Esophagus mucosa (tissue), 1 donor: ENCODE data around the gene MRPL48. TPM values are rescaled to one million over a fixed set of nuclear protein-coding genes. Genes with fewer than 3 reads are reported as not detected.
"Not testable (repeated sequence)": the region's sequence is repeated elsewhere in the genome, so short reads cannot be mapped to it uniquely, and the experiment has no call there.

Experiments used
- ATAC-seq: fragments of 200-7000 bp; cut with Tn5 transposase; one replicate; pipeline ENCODE4 v1.9.1; 2020
- total RNA-seq: library from RNA; stranded (reverse); gene quantifications from one replicate; pipeline ENCODE4 v1.2.4, GENCODE V29; 2023
- donor health status: DM: yes; HTN: yes; CAD: no.

Gene MRPL48
- 25.8 TPM for total RNA-seq

DNA sequence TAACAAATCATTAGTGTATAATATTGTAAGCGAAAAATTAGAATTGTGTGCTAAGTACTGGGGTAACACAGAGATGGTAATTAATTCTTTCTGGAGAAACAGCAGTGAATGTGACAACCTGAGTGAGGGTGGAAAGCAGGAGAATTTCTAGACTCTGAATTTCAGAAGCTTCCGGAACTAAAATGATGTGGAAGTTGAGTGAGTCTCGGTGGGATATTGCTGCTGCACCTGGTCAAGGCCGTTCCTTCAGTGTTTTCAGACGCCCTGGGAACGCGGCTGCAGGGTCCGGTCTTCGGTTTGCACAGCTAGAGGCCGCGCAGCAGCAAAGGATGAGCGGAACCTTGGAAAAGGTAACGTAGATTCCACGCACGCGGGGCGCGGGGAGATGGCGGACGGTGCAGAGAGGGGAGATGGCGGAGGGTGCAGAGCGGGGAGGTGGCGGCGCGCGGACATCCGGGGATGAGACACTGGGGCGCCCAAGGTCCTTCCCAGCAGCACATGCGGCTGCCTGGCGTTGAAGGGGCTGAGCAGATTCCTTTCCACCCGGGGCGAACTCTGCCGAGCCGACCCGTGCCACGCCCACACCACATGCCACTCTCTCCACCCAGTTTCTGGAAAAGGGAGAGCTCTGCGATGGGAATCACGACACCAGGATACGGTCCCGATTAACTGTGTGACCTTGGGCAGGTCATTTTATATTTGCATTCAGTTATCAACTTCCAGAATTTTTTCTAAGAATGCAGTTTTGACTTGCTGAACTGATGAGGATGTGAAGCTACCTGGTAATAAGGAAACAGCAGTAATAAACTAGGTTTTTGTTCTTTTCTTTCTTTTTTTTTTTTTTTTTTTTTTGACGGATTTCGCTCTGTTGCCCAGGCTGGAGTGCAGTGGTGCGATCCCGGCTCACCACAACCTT, at the start of gene MRPL48:
TSS of gene MRPL48 (plus strand) at position 232 of the 916 bp plus-strand sequence. CDS start at position 330, 98 bp downstream.
- peak; percentile 95 for ATAC-seq

DNA sequence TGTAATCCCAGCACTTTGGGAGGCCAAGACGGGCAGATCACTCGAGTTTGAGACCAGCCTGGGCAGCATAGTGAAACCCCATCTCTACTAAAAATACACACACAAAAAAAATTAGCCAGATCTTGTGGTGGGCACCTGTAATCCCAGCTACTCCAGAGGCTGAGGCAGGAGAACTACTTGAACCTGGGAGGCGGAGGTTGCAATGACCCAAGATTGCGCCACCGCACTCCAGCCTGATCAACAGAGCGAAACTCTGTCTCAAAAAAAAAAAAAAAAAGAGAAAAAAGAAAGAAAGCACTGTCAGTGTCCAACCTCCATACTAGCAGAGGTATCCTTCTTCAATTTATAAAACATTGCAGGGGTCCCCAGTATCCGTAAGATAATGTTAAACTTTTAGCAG, 44.6 kb upstream of the MRPL48 start:
- ATAC-seq: no peak

DNA sequence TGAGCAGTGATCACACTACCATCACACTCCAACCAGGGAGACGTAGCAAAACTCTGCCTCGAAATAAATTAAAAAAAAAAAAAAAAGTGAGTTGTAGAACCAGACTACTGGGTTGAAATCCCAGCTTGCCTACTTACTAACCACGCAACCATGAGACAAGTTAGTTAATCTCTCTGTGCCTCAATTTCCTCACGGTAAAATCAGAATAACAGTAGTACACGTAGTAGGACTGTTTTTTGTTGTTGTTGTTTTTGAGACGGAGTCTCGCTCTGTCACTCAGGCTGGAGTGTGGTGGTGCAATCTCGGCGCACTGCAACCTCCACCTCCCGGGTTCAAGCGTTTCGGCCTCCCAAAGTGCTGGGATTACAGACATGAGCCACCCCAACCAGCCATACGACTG, 41.0 kb upstream of the MRPL48 start:
- no peak for ATAC-seq

DNA sequence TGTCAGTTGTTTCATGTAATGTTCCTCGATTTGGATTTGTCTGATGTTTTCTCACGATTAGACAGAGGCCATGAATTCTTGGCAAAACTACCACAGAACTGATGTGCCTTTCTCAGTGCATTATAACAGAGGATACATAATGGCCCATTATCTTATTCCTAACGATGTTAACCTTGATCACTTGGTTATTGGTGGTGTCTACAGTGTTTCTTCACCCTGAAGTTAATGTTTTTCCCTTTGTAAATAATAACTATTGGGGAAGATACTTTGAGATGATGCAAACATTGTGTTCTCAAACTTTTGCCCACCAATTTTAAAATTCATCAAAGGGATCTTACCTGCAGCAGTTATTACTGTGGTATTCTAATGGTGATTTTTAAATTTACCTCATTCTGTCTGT, 39.9 kb upstream of the MRPL48 start:
- no peak for ATAC-seq

DNA sequence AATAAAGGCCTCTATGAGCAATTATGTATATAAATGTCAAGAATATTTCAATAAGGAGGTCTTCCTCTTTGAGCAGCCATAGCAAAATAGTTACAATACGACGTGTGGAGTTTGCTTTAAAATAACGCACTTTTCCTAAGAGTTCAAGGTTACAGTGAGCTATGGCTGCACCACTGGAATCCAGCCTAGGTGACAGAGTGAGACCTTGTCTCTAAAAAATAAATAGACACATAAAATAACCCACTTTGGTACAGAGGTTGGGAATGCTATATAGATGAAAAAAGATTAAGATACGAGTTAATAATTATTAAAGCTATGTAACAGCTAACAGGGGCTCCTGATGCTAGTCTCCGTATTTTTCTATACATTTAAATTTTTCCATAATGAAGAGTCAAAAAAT, 39.4 kb upstream of the MRPL48 start:
- ATAC-seq: no peak

DNA sequence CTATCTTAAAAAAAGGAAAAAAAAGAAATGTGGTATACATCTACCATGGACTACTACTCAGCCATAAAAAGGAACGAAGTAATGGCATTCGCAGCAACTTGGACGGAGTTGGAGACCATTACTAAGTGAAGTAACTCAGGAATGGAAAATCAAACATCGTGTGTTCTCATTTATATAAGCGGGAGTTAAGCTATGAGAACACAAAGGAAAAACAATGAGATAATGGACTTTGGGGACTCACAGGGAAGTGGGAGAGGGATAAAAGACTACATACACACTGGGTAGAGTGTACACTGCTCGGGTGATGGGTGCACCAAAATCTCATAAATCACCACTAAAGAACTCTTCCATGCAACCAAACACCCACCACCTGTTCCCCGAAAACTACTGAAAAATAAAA, 38.6 kb upstream of the MRPL48 start:
- no peak for ATAC-seq

DNA sequence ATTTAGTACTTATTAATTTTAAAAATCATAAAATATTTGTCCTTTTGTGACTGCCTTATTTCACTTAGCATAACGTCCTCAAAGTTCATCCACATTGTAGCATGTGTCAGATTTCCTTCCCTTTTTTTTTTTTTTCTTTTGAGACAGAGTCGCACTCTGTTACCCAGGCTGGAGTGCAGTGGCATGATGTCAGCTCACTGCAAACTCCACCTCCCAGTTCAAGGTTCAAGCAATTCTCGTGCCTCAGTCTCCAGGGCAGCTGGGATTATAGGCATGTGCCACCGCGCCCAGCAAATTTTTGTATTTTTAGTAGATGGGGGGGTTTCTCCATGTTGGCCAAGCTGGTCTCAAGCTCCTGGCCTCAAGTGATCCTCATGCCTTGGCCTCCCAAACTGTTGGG, 37.4 kb upstream of the MRPL48 start:
- no peak for ATAC-seq

GRCh38 chr11:73750862-73751261, 36.8 kb upstream of the MRPL48 start:
- ATAC-seq: not testable (repeated sequence)

- no peak for ATAC-seq
These were observed 35.3 kb upstream of the MRPL48 start for GRCh38 chr11:73752216-73752867.

- ATAC-seq: no peak
These were observed 34.8 kb upstream of the MRPL48 start for GRCh38 chr11:73752903-73753302.

DNA sequence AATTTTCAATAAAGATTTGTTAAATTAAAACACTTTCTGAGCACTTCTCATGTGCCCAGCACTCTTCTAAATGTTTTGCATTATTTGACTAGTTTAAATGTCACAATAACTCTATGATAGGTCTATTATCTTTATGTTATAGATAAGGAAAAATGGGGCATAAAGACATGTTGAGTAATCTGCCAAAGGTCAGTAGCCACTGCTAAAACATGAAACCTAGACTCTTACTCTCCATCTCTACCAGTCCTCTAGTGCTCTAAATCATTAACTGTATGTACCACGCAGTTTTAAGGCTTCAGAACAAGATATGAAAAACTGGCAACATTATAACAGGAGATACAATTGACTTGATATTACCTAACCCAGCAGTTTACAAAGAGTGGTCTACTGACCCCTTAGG, 33.7 kb upstream of the MRPL48 start:
- no peak for ATAC-seq

GRCh38 chr11:73755670-73756069, 32.0 kb upstream of the MRPL48 start:
- no peak for ATAC-seq

DNA sequence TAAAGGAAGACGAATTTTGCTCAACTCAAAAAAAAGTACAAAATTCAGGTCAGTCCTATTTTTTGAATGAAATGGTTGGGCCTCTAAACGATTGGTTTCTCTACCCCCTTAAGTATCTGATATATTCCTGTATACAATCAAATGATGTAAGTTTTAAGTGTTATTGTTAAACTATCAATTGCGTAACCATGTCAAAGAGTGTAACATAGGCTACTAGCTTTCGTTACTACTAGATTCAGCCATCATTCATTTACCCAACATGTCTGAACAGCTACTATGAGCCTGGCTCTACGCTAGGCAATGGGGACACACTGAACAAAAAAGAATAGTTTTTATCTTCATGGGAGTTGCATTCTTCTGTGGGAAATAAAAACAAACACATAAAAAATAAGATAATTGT, 30.1 kb upstream of the MRPL48 start:
- peak; percentile 30 for ATAC-seq

- ATAC-seq: no peak
These were observed 29.2 kb upstream of the MRPL48 start for GRCh38 chr11:73758451-73758850.

- no peak for ATAC-seq
These were observed 28.0 kb upstream of the MRPL48 start for GRCh38 chr11:73759610-73760134.

DNA sequence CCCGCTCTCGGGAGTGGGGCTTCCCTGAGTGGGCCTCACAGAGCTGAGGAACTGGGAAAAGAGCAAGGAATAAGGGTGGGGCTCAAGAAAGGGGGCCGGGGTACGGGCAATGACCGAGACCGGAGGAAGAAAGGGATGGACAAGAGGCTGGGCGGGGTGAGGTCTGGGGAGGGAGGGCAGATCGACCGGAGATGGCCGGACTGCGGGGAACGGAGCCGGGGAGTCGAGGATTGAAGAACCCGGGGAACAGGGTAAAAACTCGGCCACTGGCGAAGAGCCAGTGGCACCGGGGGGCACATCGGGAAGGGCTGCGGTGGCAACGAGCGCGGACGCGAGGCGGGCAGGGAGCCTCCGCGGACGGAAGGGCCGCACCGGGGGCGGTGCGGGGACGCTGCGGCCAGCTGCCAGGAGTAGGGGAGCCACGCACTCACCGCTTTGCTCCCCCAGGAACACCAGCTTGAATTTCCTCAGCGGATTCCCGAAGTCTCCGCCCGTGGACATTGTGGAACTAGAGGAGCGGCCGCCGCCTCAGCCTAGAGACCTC, 27.5 kb upstream of the MRPL48 start:
- no peak for ATAC-seq

- ATAC-seq: peak; percentile 97
These were observed 26.8 kb upstream of the MRPL48 start, which contains the start of gene RAB6A for GRCh38 chr11:73760679-73761402. Gene RAB6A, minus strand, starts transcription at chr11:73761074. Its CDS starts 439 bp downstream, at chr11:73760635.

DNA sequence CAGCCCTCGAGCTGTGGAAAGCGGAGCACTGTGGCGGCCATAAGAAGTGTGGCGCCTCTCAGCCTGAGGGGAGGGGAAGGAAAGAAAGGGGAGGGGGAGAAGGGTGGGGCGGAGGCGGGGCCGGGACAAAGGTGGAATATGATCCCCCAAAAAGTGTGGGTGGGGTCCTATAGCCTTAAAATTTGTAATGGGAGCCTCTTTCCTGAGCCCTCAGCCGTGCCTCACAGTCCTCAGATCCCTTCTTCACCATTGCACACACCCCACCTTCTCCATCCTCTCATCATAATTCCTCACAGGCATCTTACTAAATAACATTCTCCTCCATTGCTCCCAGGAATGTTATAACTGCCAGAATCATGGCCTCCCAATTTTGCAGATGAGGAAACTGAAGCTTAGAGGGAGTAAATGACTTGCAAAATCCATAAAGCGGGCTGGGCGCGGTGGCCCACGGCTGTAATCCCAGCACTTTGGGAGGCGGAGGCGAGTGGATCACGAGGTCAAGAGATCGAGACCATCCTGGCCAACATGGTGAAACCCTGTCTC, 26.2 kb upstream of the MRPL48 start:
- ATAC-seq: no peak

DNA sequence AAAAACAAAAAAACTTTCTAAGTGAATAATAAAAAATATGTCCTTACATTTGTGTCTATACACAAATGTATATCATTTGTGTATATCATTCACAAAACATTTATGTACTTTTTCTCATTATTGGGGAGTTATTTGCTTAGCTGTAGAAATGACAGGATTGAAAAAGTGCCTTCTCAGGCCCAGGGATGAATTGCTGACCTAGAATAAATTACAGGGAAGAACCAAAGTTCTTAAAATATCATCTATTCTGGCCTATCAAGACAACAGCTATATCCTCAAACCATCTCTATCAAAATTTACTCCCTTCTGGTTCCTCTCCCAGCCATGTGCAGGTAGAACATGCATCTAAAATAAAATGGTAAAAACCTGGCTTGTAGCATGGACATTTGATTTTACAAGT, 24.9 kb upstream of the MRPL48 start:
- no peak for ATAC-seq

DNA sequence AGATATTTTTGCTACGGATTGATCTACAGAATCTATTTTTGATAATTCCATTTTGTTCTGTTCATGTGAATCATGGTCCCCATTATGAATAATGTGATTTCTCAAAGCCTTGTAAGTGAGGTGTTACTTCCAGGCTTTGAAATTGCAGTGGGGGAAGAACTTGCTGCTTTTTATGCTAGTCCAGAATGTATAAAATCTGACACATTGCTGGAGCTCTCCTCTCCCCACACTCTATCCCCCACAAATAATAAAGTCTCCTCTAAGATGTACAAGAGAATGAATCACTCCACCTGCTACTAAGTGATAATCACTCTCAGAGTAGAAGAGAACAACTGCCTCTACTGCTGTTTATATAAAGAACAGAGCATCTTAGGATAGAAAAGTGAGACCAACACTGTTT, 20.9 kb upstream of the MRPL48 start:
- ATAC-seq: no peak

DNA sequence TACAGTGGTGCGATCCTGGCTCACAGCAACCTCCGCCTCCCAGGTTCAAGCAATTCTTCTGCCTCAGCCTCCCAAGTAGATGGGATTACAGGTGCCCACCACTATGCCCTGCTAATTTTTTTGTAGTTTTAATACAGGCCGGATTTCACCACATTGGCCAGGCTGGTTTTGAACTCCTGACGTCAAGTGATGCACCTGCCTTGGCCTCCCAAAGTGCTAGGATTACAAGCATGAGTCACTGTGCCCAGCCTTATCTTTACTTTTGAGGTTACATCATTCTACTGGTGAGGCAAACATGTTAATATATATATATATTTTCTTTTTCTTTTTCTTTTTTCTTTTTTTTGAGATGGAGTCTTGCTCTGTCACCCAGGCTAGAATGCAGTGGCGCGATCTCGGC, 16.9 kb upstream of the MRPL48 start:
- not testable (repeated sequence) for ATAC-seq
